HepG2 (cell line): ENCODE results near the gene CYP17A1. TPM values are rescaled to one million over a fixed set of nuclear protein-coding genes. Genes with fewer than 3 reads are reported as not detected.

Source experiments
- ATAC-seq: fragments of 200-7000 bp; cut with Tn5 transposase; 3 replicates; pipeline ENCODE4 v1.9.1; 2020; ENCODE audit warnings: mild to moderate bottlenecking, moderate library complexity
- BruUV-seq: library from RNA; stranded (reverse); fragments of 400-500 nt; replicated peaks from 2 replicates; lab custom pipeline; 2021; lab: Mats Ljungman, UMichigan
- CTCF ChIA-PET: fragments of 300-600 bp; formaldehyde crosslinking; extraction: SDS; loops from one replicate; lab custom pipeline; 2021; ENCODE audit warnings: low total read pairs, inconsistent platforms, low intra/inter-chr PET ratio; lab: Yijun Ruan, JAX
- POLR2A ChIA-PET: fragments of 350-600 bp; sonication (Branson Sonifier 250); formaldehyde crosslinking; loops from one replicate; lab custom pipeline; 2020; ENCODE audit warnings: antibody characterized with exemption, inconsistent platforms; lab: Yijun Ruan, JAX
- DNase-seq: peaks from one replicate; pipeline ENCODE4 v3.0.0-alpha.2; 2015; ENCODE audit warnings: low spot score
- FAIRE-seq: peaks from 3 replicates; lab custom pipeline; 2011; peaks lifted over from hg19 to GRCh38; lab: Jason Lieb, UNC
- H2AFZ ChIP-seq: one replicate; pipeline ENCODE4 v1.6.1; 2011; ENCODE audit warnings: low read length, inconsistent platforms
- H3K27ac ChIP-seq: fragments of 300-600 bp; 3 replicates; pipeline ENCODE4 v1.8.0; 2011; ENCODE audit warnings: mixed run types, mild to moderate bottlenecking, mixed read lengths, low read length, inconsistent platforms; ENCODE audit not compliant: insufficient read depth; ENCODE audit errors: extremely low read length
- H3K27me3 ChIP-seq, 2 experiments: fragments of 200-600 bp in 1 of 2; 2 replicates in 1 of 2; 3 replicates in 1 of 2; pipeline versions ENCODE4 v1.6.0 to v1.8.0; 2011; ENCODE audit warnings: low read length in 2 of 2, mild to moderate bottlenecking in 2 of 2, moderate library complexity in 2 of 2, inconsistent platforms in 1 of 2; ENCODE audit not compliant: insufficient read depth in 2 of 2, control insufficient read depth in 1 of 2
- H3K36me3 ChIP-seq, 2 experiments: fragments of 200-600 bp in 1 of 2; replicated peaks in 1 of 2; 2 replicates in 1 of 2; 3 replicates in 1 of 2; pipeline versions ENCODE4 v1.5.1 to v1.8.0; 2011; ENCODE audit warnings: low read length in 2 of 2, inconsistent platforms in 1 of 2; ENCODE audit not compliant: insufficient read depth in 2 of 2, control insufficient read depth in 1 of 2
- H3K4me1 ChIP-seq: 2 replicates; pipeline ENCODE4 v1.5.1; 2012; ENCODE audit warnings: low read length, inconsistent platforms; ENCODE audit not compliant: insufficient read depth
- H3K4me2 ChIP-seq: 2 replicates; pipeline ENCODE4 v1.6.0; 2011; ENCODE audit warnings: low read depth, low read length, inconsistent platforms
- H3K4me3 ChIP-seq, 3 experiments: fragments of 200-600 bp in 1 of 3; sonication (generic), shearing (Covaris generic) in 1 of 3; replicated peaks in 1 of 3; 2 replicates each; pipeline ENCODE4 v1.5.1; 2011 to 2016; ENCODE audit warnings: low read length in 3 of 3, inconsistent platforms in 2 of 3, low read depth in 2 of 3, mild to moderate bottlenecking in 2 of 3, control low read depth in 1 of 3, mixed read lengths in 1 of 3; ENCODE audit not compliant: insufficient read depth in 1 of 3
- H3K79me2 ChIP-seq: one replicate; pipeline ENCODE4 v1.6.1; 2011; ENCODE audit warnings: low read length, inconsistent platforms; ENCODE audit not compliant: insufficient read depth
- H3K9ac ChIP-seq: 2 replicates; pipeline ENCODE4 v1.6.0; 2011; ENCODE audit warnings: mild to moderate bottlenecking, low read depth, low read length, inconsistent platforms; ENCODE audit not compliant: insufficient read depth
- H3K9me3 ChIP-seq: 2 replicates; pipeline ENCODE4 v1.5.1; 2012; ENCODE audit warnings: mild to moderate bottlenecking, low read length
- H4K20me1 ChIP-seq: 2 replicates; pipeline ENCODE4 v1.6.0; 2011; ENCODE audit warnings: inconsistent platforms, mild to moderate bottlenecking, low read length, moderate library complexity; ENCODE audit not compliant: insufficient read depth
- BCL6 ChIP-seq: IDR thresholded peaks from 2 replicates; pipeline ENCODE4 v1.6.1; 2016; ENCODE audit warnings: missing genetic modification reagents, missing compliant biosample characterization
- BRCA1 ChIP-seq: sonication (generic); formaldehyde crosslinking; IDR thresholded peaks from 2 replicates; pipeline ENCODE4 v1.4.0; 2020; ENCODE audit warnings: missing genetic modification reagents
- GRHL1 ChIP-seq: sonication (generic); formaldehyde crosslinking; conservative IDR thresholded peaks from 2 replicates; pipeline ENCODE4 v1.8.0; 2022; ENCODE audit warnings: missing genetic modification reagents
- HNF4G ChIP-seq, 2 experiments: sonication (generic) in 1 of 2; formaldehyde crosslinking in 1 of 2; IDR thresholded peaks; 2 replicates each; pipeline versions ENCODE4 v1.4.0 to v1.6.1; 2011 to 2020; ENCODE audit warnings: borderline replicate concordance in 2 of 2, low read depth in 2 of 2, mild to moderate bottlenecking in 2 of 2, low read length in 1 of 2, missing genetic modification reagents in 1 of 2, moderate library complexity in 1 of 2
- HNRNPUL1 ChIP-seq: fragments of 200-400 bp; formaldehyde crosslinking; IDR thresholded peaks from 2 replicates; pipeline ENCODE4 v1.6.1; 2017; ENCODE audit warnings: low read depth, mild to moderate bottlenecking, low read length, moderate library complexity
- MTA3 ChIP-seq: sonication (generic); formaldehyde crosslinking; IDR thresholded peaks from 2 replicates; pipeline ENCODE4 v1.4.0; 2020; ENCODE audit warnings: missing genetic modification reagents
- NCOA5 ChIP-seq: sonication (generic); formaldehyde crosslinking; IDR thresholded peaks from 2 replicates; pipeline ENCODE4 v1.4.0; 2020; ENCODE audit warnings: missing genetic modification reagents
- NR2F1 ChIP-seq, 2 experiments: fragments of 450-650 bp in 1 of 2; formaldehyde crosslinking in 1 of 2; IDR thresholded peaks; 2 replicates each; pipeline versions ENCODE4 v1.5.0 to v1.6.1; 2016 to 2020; ENCODE audit warnings: mild to moderate bottlenecking in 1 of 2, missing compliant biosample characterization in 1 of 2, missing genetic modification reagents in 1 of 2, moderate library complexity in 1 of 2
- PAWR ChIP-seq: sonication (generic); formaldehyde crosslinking; IDR thresholded peaks from 2 replicates; pipeline ENCODE4 v1.4.0; 2020; ENCODE audit warnings: missing genetic modification reagents, mild to moderate bottlenecking, borderline replicate concordance
- POLR2AphosphoS2 ChIP-seq: IDR thresholded peaks from 2 replicates; pipeline ENCODE4 v1.6.1; 2011; ENCODE audit warnings: low read depth, low read length, improper control_type of control experiment
- PRDM10 ChIP-seq: sonication (generic); formaldehyde crosslinking; IDR thresholded peaks from 2 replicates; pipeline ENCODE4 v1.4.0; 2020; ENCODE audit warnings: low read depth, missing genetic modification reagents
- SOX6 ChIP-seq, 2 experiments: fragments of 450-650 bp in 1 of 2; sonication (generic) in 1 of 2; formaldehyde crosslinking in 1 of 2; IDR thresholded peaks; 2 replicates each; pipeline versions ENCODE4 v1.4.0 to v1.6.1; 2017 to 2020; ENCODE audit warnings: antibody characterized with exemption in 1 of 2, mild to moderate bottlenecking in 1 of 2, missing genetic modification reagents in 1 of 2
- ZNF333 ChIP-seq: sonication (generic); formaldehyde crosslinking; IDR thresholded peaks from 2 replicates; pipeline ENCODE4 v1.4.0; 2020; ENCODE audit warnings: mild to moderate bottlenecking, missing genetic modification reagents, borderline replicate concordance
- ZSCAN30 ChIP-seq: sonication (generic); formaldehyde crosslinking; IDR thresholded peaks from 2 replicates; pipeline ENCODE4 v1.5.0; 2020; ENCODE audit warnings: mild to moderate bottlenecking, missing genetic modification reagents
- WGBS: methylation state at CpG from one replicate; pipeline ENCODE4 v1.1.6; 2017; ENCODE audit warnings: low lambda C conversion rate; 5-methylcytosine and 5-hydroxymethylcytosine counted together
- in situ Hi-C: cut with HindIII; loops from 2 replicates; pipeline ENCODE4 v1.10.0; 2017; ENCODE audit warnings: low pct_unique_long_range_greater_than_20kb; ENCODE audit not compliant: extremely low pct_ligation_motif_present
- intact Hi-C: fragments of 100-400 bp; cut with micrococcal nuclease; formaldehyde crosslinking; loops from one replicate; pipeline ENCODE4 v1.10.0; 2022; ENCODE audit not compliant: unreplicated experiment
- polyA plus RNA-seq, 8 experiments: library from polyadenylated mRNA; depleted of rRNA in 3 of 8; stranded (reverse) in 7 of 8; unstranded in 1 of 8; fragments of >200 nt; fragmentation: Illumina TruSeq in 4 of 8; extraction: Trizol in 4 of 8; gene quantifications; 2 replicates each; pipeline versions ENCODE4 v1.2.1 to v1.2.3, GENCODE V29; 2011 to 2016; ENCODE audit warnings: low read depth in 4 of 8, missing spikeins in 1 of 8, mixed read lengths in 1 of 8; ENCODE audit not compliant: insufficient read depth in 1 of 8
- total RNA-seq, 5 experiments: library from RNA; depleted of rRNA; stranded (reverse); fragments of >200 nt; fragmentation: Illumina TruSeq; extraction: Trizol; gene quantifications; 2 replicates each; pipeline ENCODE4 v1.2.3, GENCODE V29; 2016; ENCODE audit warnings: low read depth in 1 of 5
- TF ChIP-seq, protein P1 (sequence below): sonication (generic); formaldehyde crosslinking; IDR thresholded peaks from 2 replicates; pipeline ENCODE4 v1.9.0; 2021; ENCODE audit warnings: missing genetic modification reagents, borderline replicate concordance

The CYP17A1 gene
- total and polyA plus RNA-seq, 2 of the 13 experiments (the other 11 are each of a cell fraction or from before 2014, with no cell fraction given) = 0.13 to 1.1 TPM

DNA sequence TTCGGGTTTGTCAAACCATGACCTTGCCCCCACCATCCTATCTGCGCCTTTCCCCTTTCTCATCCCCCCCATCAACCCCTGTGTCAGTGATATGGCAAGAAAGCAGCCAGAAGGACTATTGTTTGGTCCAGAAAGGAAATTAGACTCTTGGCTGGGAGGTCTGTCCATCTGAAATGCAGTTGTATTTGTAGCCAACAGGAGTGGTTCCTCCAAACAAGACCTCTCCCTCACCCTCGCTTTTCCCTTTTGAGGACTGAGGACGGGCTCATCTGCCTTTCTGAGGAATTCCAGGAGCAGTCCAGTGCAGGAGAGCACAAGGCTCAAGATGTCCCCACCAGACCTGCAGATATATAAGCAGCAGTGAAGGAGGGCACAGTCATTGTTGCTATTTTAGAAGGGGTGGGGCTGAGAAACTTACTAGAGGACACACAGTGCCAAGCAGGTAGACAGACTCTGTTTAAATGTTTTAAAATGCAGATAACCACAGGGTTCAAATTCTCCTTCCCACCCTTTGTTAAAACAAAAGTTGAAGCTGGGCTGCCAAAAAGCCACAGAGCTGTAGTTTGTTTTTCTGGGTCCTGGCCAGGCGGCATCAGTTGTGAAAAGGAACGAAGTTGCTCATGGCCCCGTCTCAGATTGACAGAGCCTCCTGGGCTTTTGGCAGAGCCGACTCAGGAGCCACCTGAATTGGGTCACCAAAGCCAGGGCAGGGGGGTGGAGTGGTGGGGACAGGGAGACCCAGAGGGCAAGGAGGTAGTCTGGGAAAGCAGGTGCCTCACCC is 37.3 kb downstream of the CYP17A1 start:
- no TSS peak for BruUV-seq
- ATAC-seq (no peak), FAIRE-seq (no peak), DNase-seq (no peak)
- H3K9ac ChIP-seq = no peak overlapping the region
- no peak overlapping the region for H3K27ac ChIP-seq
- no peaks in the 10 kb centered on the region for H4K20me1 ChIP-seq
- intact Hi-C loops (no loop called here), in situ Hi-C loops (no loop called here)
- POLR2A ChIA-PET = no interaction called here
- H2AFZ ChIP-seq = no peak overlapping the region
- H3K4me3 ChIP-seq = no peak overlapping the region
- peaks cover 47% of the 10 kb centered on the region for H3K4me1 ChIP-seq
- no peaks in the 10 kb centered on the region for H3K79me2 ChIP-seq
- peaks cover 5 to 7% of the 10 kb centered on the region in 2 experiments; a peak in 3 of 5 replicates for H3K36me3 ChIP-seq
- CTCF ChIA-PET = no interaction called here
- 94% methylated on average over 8 of the region's 8 CpGs for WGBS
- H3K9me3 ChIP-seq = no peaks in the 10 kb centered on the region
- no peaks in the 10 kb centered on the region for H3K27me3 ChIP-seq
- no peak overlapping the region for H3K4me2 ChIP-seq
- TF ChIP-seq, protein P1, sequence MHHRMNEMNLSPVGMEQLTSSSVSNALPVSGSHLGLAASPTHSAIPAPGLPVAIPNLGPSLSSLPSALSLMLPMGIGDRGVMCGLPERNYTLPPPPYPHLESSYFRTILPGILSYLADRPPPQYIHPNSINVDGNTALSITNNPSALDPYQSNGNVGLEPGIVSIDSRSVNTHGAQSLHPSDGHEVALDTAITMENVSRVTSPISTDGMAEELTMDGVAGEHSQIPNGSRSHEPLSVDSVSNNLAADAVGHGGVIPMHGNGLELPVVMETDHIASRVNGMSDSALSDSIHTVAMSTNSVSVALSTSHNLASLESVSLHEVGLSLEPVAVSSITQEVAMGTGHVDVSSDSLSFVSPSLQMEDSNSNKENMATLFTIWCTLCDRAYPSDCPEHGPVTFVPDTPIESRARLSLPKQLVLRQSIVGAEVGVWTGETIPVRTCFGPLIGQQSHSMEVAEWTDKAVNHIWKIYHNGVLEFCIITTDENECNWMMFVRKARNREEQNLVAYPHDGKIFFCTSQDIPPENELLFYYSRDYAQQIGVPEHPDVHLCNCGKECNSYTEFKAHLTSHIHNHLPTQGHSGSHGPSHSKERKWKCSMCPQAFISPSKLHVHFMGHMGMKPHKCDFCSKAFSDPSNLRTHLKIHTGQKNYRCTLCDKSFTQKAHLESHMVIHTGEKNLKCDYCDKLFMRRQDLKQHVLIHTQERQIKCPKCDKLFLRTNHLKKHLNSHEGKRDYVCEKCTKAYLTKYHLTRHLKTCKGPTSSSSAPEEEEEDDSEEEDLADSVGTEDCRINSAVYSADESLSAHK (CRISPR knock-in tag) = no peak
- TF ChIP-seq BRCA1 (CRISPR knock-in tag) = no peak
- TF ChIP-seq BCL6 (CRISPR knock-in tag) = no peak
- no peak for TF ChIP-seq PAWR
- no peak for TF ChIP-seq HNRNPUL1
- no peak for TF ChIP-seq MTA3 (CRISPR knock-in tag)
- no peak for TF ChIP-seq ZNF333 (CRISPR knock-in tag)
- no peak for TF ChIP-seq GRHL1
- TF ChIP-seq NCOA5 (CRISPR knock-in tag) = no peak
- TF ChIP-seq PRDM10 = no peak
- no peak for TF ChIP-seq POLR2AphosphoS2
- no peak for TF ChIP-seq ZSCAN30 (CRISPR knock-in tag)
- no peak for TF ChIP-seq SOX6 (IDR thresholded peaks at IDR 0.05)
- no peak for TF ChIP-seq SOX6 (CRISPR knock-in tag; IDR thresholded peaks at IDR 0.05)
- no peak for TF ChIP-seq HNF4G (IDR thresholded peaks at IDR 0.05; ENCODE audit: borderline replicate concordance, low read depth, low read length)
- TF ChIP-seq HNF4G (CRISPR knock-in tag; IDR thresholded peaks at IDR 0.05; ENCODE audit: borderline replicate concordance, low read depth) = no peak
- TF ChIP-seq NR2F1 (CRISPR knock-in tag; IDR thresholded peaks at IDR 0.05) = no peak
